H1 (cell line): ENCODE measurements around the gene SMIM7. TPM values are rescaled to one million over a fixed set of nuclear protein-coding genes. Genes with fewer than 3 reads are reported as not detected.

ENCODE experiments used
- CTCF ChIA-PET: fragments of 300-600 bp; sonication (Branson Sonifier 250); formaldehyde crosslinking; loops from one replicate; lab custom pipeline; 2021; ENCODE audit not compliant: partially characterized antibody; lab: Charles Lee
- POLR2A ChIA-PET: fragments of 300-600 bp; sonication (Branson Sonifier 250); formaldehyde crosslinking; loops from one replicate; lab custom pipeline; 2021; ENCODE audit warnings: inconsistent platforms; ENCODE audit not compliant: partially characterized antibody; lab: Charles Lee
- DNase-seq, 2 experiments: peaks; one replicate each; pipeline versions ENCODE4 v3.0.0 to v3.0.0-alpha.2; 2010 to 2022; ENCODE audit warnings: low spot score in 2 of 2, low read depth in 1 of 2, mixed read lengths in 1 of 2
- FAIRE-seq: peaks from 2 replicates; lab custom pipeline; 2011; peaks lifted over from hg19 to GRCh38; lab: Jason Lieb, UNC
- H2AFZ ChIP-seq: 2 replicates; pipeline ENCODE4 v1.8.1; 2012; ENCODE audit warnings: low read length, inconsistent platforms
- H2AK5ac ChIP-seq: 2 replicates; pipeline ENCODE4 v1.6.1; 2013; ENCODE audit warnings: low read depth, low read length
- H2BK120ac ChIP-seq: replicated peaks from 2 replicates; pipeline ENCODE3; 2013; ENCODE audit warnings: low read depth, low read length, inconsistent platforms
- H2BK12ac ChIP-seq: 2 replicates; pipeline ENCODE4 v1.6.1; 2013; ENCODE audit warnings: low read depth, low read length
- H2BK15ac ChIP-seq: 2 replicates; pipeline ENCODE4 v1.6.1; 2013; ENCODE audit warnings: low read length
- H2BK20ac ChIP-seq: 2 replicates; pipeline ENCODE4 v1.6.1; 2013; ENCODE audit warnings: low read length
- H2BK5ac ChIP-seq: 2 replicates; pipeline ENCODE4 v1.6.1; 2013; ENCODE audit warnings: low read depth, low read length
- H3K14ac ChIP-seq: 2 replicates; pipeline ENCODE4 v1.6.1; 2013; ENCODE audit warnings: inconsistent platforms; ENCODE audit not compliant: insufficient read length
- H3K18ac ChIP-seq: 2 replicates; pipeline ENCODE4 v1.6.1; 2013; ENCODE audit warnings: low read length; ENCODE audit errors: extremely low read depth
- H3K23ac ChIP-seq: 2 replicates; pipeline ENCODE4 v1.6.1; 2013; ENCODE audit warnings: inconsistent platforms; ENCODE audit not compliant: insufficient read length
- H3K23me2 ChIP-seq: 2 replicates; pipeline ENCODE4 v1.6.1; 2013; ENCODE audit warnings: low read depth, low read length
- H3K27ac ChIP-seq: 2 replicates; pipeline ENCODE4 v1.6.1; 2011; ENCODE audit warnings: low read depth, low read length, inconsistent platforms
- H3K27me3 ChIP-seq, 4 experiments: replicated peaks in 1 of 4; 1 replicate in 1 of 4; 2 replicates in 3 of 4; pipeline versions ENCODE4 v1.6.1 to v1.8.1; 2011 to 2013; ENCODE audit warnings: low read length in 3 of 4, mild to moderate bottlenecking in 3 of 4, inconsistent platforms in 2 of 4, mixed read lengths in 2 of 4, moderate library complexity in 1 of 4; ENCODE audit not compliant: control insufficient read depth in 3 of 4, insufficient read depth in 3 of 4; ENCODE audit errors: extremely low read depth in 1 of 4
- H3K36me3 ChIP-seq, 4 experiments: 2 replicates each; pipeline versions ENCODE4 v1.6.1 to v1.8.1; 2011 to 2013; ENCODE audit warnings: mild to moderate bottlenecking in 4 of 4, low read length in 3 of 4, moderate library complexity in 2 of 4, control low read depth in 1 of 4, inconsistent platforms in 1 of 4; ENCODE audit not compliant: insufficient read depth in 4 of 4, control insufficient read depth in 2 of 4
- H3K4ac ChIP-seq: replicated peaks from 2 replicates; pipeline ENCODE3; 2013; ENCODE audit warnings: low read length, low read depth, mixed read lengths, inconsistent platforms; ENCODE audit not compliant: insufficient read length
- H3K4me1 ChIP-seq, 4 experiments: replicated peaks in 1 of 4; 1 replicate in 1 of 4; 2 replicates in 3 of 4; pipeline versions ENCODE4 v1.6.1 to v1.8.1; 2011 to 2013; ENCODE audit warnings: low read length in 3 of 4, inconsistent platforms in 2 of 4, mixed read lengths in 1 of 4; ENCODE audit not compliant: insufficient read depth in 4 of 4, control insufficient read depth in 3 of 4
- H3K4me2 ChIP-seq, 2 experiments: 2 replicates each; pipeline versions ENCODE4 v1.6.1 to v1.8.1; 2011 to 2013; ENCODE audit warnings: low read depth in 2 of 2, low read length in 2 of 2, control low read depth in 1 of 2, inconsistent platforms in 1 of 2, mild to moderate bottlenecking in 1 of 2; ENCODE audit not compliant: insufficient read depth in 1 of 2
- H3K4me3 ChIP-seq, 4 experiments: fragments of 200-600, 300-600 bp in 1 of 4; sonication (generic), shearing (Covaris generic), sonication (Bioruptor Twin) in 1 of 4; 2 replicates each; pipeline versions ENCODE4 v1.5.1 to v1.8.1; 2011 to 2016; ENCODE audit warnings: low read length in 4 of 4, low read depth in 3 of 4, control low read depth in 2 of 4, inconsistent platforms in 2 of 4, mild to moderate bottlenecking in 2 of 4, mixed read lengths in 1 of 4, moderate library complexity in 1 of 4; ENCODE audit not compliant: insufficient read depth in 2 of 4; ENCODE audit errors: extremely low read depth in 1 of 4
- H3K56ac ChIP-seq: replicated peaks from 2 replicates; pipeline ENCODE3; 2013; ENCODE audit warnings: low read depth, mild to moderate bottlenecking, mixed read lengths, low read length, inconsistent platforms; ENCODE audit not compliant: insufficient read length
- H3K79me1 ChIP-seq: 2 replicates; pipeline ENCODE4 v1.6.1; 2013; ENCODE audit warnings: low read depth, low read length, control low read depth
- H3K79me2 ChIP-seq, 2 experiments: 2 replicates each; pipeline versions ENCODE4 v1.6.1 to v1.8.1; 2012 to 2013; ENCODE audit warnings: low read length in 2 of 2, mild to moderate bottlenecking in 2 of 2, inconsistent platforms in 1 of 2; ENCODE audit not compliant: insufficient read depth in 2 of 2, control insufficient read depth in 1 of 2
- H3K9ac ChIP-seq, 4 experiments: replicated peaks in 1 of 4; 1 replicate in 1 of 4; 2 replicates in 3 of 4; pipeline versions ENCODE4 v1.6.1 to v1.8.1; 2011 to 2013; ENCODE audit warnings: low read depth in 3 of 4, low read length in 3 of 4, control low read depth in 2 of 4, mild to moderate bottlenecking in 2 of 4, moderate library complexity in 2 of 4, inconsistent platforms in 1 of 4; ENCODE audit errors: extremely low read depth in 1 of 4
- H3K9me3 ChIP-seq, 2 experiments: 2 replicates each; pipeline versions ENCODE4 v1.6.1 to v1.8.1; 2012 to 2013; ENCODE audit warnings: mild to moderate bottlenecking in 2 of 2, moderate library complexity in 2 of 2, control low read depth in 1 of 2, inconsistent platforms in 1 of 2, low read depth in 1 of 2, low read length in 1 of 2, mixed read lengths in 1 of 2; ENCODE audit not compliant: insufficient read depth in 2 of 2
- H4K20me1 ChIP-seq, 2 experiments: replicated peaks in 1 of 2; 2 replicates each; pipeline versions ENCODE3 to v1.8.1; 2011 to 2013; ENCODE audit warnings: inconsistent platforms in 2 of 2, low read length in 2 of 2, mild to moderate bottlenecking in 1 of 2; ENCODE audit not compliant: insufficient read depth in 2 of 2, control insufficient read depth in 1 of 2
- H4K5ac ChIP-seq: 2 replicates; pipeline ENCODE4 v1.6.1; 2013; ENCODE audit warnings: low read length, low read depth, mixed read lengths, inconsistent platforms; ENCODE audit not compliant: insufficient read length
- H4K8ac ChIP-seq: 2 replicates; pipeline ENCODE4 v1.8.0; 2013; ENCODE audit warnings: mild to moderate bottlenecking, moderate library complexity, low read length, inconsistent platforms; ENCODE audit not compliant: insufficient read depth; ENCODE audit errors: extremely low read depth
- H4K91ac ChIP-seq: replicated peaks from 2 replicates; pipeline ENCODE3; 2013; ENCODE audit warnings: low read length, mixed read lengths, inconsistent platforms; ENCODE audit not compliant: insufficient read length
- CBX8 ChIP-seq: fragments of 300-800, 300-1000 bp; sonication (generic); IDR thresholded peaks from 2 replicates; pipeline ENCODE4 v1.7.1; 2016; ENCODE audit warnings: low read depth, low read length, borderline replicate concordance
- CHD1 ChIP-seq: IDR thresholded peaks from 2 replicates; pipeline ENCODE4 v1.6.1; 2012; ENCODE audit warnings: low read depth, low read length, improper control_type of control experiment
- RAD21 ChIP-seq, 2 experiments: IDR thresholded peaks in 1 of 2; conservative IDR thresholded peaks in 1 of 2; 2 replicates each; pipeline ENCODE4 v1.6.1; 2011; ENCODE audit warnings: low read depth in 2 of 2, low read length in 2 of 2, improper control_type of control experiment in 1 of 2, inconsistent platforms in 1 of 2, mild to moderate bottlenecking in 1 of 2, moderate library complexity in 1 of 2
- RXRA ChIP-seq: IDR thresholded peaks from 2 replicates; pipeline ENCODE4 v1.6.1; 2011; ENCODE audit warnings: low read depth, mild to moderate bottlenecking, low read length, moderate library complexity; ENCODE audit not compliant: insufficient read depth
- SAP30 ChIP-seq: fragments of 300-600 bp; sonication (generic); IDR thresholded peaks from 2 replicates; pipeline ENCODE4 v1.7.1; 2012; ENCODE audit warnings: low read length, moderate library complexity, mild to moderate bottlenecking, inconsistent platforms; ENCODE audit not compliant: insufficient read depth, insufficient replicate concordance
- SP4 ChIP-seq: IDR thresholded peaks from 2 replicates; pipeline ENCODE4 v1.6.1; 2012; ENCODE audit warnings: low read length, inconsistent platforms
- TAF1 ChIP-seq: IDR thresholded peaks from 2 replicates; pipeline ENCODE4 v1.6.1; 2011; ENCODE audit warnings: mild to moderate bottlenecking, low read depth, low read length
- ZNF274 ChIP-seq: IDR thresholded peaks from 2 replicates; pipeline ENCODE4 v1.7.0; 2012; ENCODE audit warnings: low read length, borderline replicate concordance; ENCODE audit errors: extremely low read depth
- polyA plus RNA-seq, 7 experiments: library from polyadenylated mRNA; depleted of rRNA in 3 of 7; stranded (reverse) in 5 of 7; unstranded in 2 of 7; fragments of >200 nt in 5 of 7; fragments of 200-250 nt in 2 of 7; gene quantifications; 1 replicate in 5 of 7; 2 replicates in 1 of 7; 4 replicates in 1 of 7; pipeline versions ENCODE4 v1.2.1 to v1.2.3, GENCODE V29; 2011 to 2013; ENCODE audit warnings: missing spikeins in 2 of 7, mixed read lengths in 2 of 7
- total RNA-seq: library from RNA; stranded (reverse); fragmentation: NEBNext Ultra II Directional; extraction: Animal tissue kit (Norgen Biotek cat#: 25700); gene quantifications from 2 replicates; pipeline ENCODE4 v1.2.1, GENCODE V29; 2021
- TF ChIP-seq, protein P1 (sequence below): IDR thresholded peaks from 2 replicates; pipeline ENCODE4 v1.6.1; 2012; ENCODE audit warnings: inconsistent platforms

SMIM7 gene
- total and polyA plus RNA-seq, 2 of the 8 experiments (the other 6 are each of a cell fraction or from before 2014, with no cell fraction given) = 55.5 to 67.5 TPM

DNA sequence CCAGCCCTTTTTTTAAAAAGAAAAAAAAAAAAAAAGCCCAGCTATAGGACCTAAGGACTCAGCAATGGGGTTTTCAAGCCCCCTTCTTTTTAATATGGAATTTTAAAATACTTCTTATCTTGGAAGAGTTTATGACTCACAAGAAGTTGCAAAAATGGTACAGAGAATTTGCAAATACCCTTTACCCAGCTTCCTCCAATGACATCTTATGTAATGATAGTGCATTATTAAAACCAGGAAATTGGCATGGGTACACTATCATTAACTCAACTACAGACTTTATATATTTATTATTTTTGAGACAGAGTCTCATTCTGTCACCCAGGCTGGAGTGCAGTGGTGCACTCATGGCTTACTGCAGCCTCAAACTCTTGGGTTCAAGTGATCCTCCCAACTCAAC lies 17.1 kb upstream of the SMIM7 start:
- Histone ChIP-seq H3K27ac (no peak overlapping the region), H2BK120ac (no peak overlapping the region), H4K20me1 (no peaks in the 10 kb centered on the region), H2BK15ac (no peak overlapping the region), H3K14ac (no peak overlapping the region), H2BK20ac (no peak overlapping the region), H3K23me2 (no peaks in the 10 kb centered on the region; the same call in 1 of the 2 replicates), H3K36me3 (peaks cover 0 to 15% (median 6%) of the 10 kb centered on the region in 4 experiments; a peak in 4 of 8 replicates), H3K79me2 (no peaks in the 10 kb centered on the region), H3K23ac (no peak overlapping the region), H4K8ac (no peak overlapping the region), H3K4ac (no peak overlapping the region), H3K18ac (no peak overlapping the region), H3K9me3 (no peaks in the 10 kb centered on the region), H2AFZ (no peak overlapping the region), H2AK5ac (no peak overlapping the region), H3K27me3 (no peaks in the 10 kb centered on the region), H3K4me3 (no peak overlapping the region), H2BK5ac (no peak overlapping the region), H3K56ac (no peak overlapping the region), H2BK12ac (no peak overlapping the region), H3K4me2 (no peak overlapping the region), H3K9ac (no peak overlapping the region), H3K4me1 (no peaks in the 10 kb centered on the region), H3K79me1 (no peaks in the 10 kb centered on the region), H4K91ac (no peak overlapping the region), H4K5ac (no peak overlapping the region)
- POLR2A ChIA-PET = interaction anchor here (0.6 to 0.8 kb wide), 2 partner anchors 14 to 41 kb away, joined by 3 to 6 read pairs; no protein-coding TSS in a partner anchor
- TF ChIP-seq CBX8 = no peak
- no peak for TF ChIP-seq RXRA
- TF ChIP-seq, protein P1, sequence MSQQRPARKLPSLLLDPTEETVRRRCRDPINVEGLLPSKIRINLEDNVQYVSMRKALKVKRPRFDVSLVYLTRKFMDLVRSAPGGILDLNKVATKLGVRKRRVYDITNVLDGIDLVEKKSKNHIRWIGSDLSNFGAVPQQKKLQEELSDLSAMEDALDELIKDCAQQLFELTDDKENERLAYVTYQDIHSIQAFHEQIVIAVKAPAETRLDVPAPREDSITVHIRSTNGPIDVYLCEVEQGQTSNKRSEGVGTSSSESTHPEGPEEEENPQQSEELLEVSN = no peak
- TF ChIP-seq SP4 = no peak
- no peak for TF ChIP-seq ZNF274
- TF ChIP-seq SAP30 = no peak
- no peak for TF ChIP-seq TAF1
- TF ChIP-seq RAD21 (IDR thresholded peaks at IDR 0.05 in 1 of 2, conservative IDR thresholded peaks at IDR 0.05 in 1 of 2; ENCODE audit: low read depth in 2 of 2, low read length in 2 of 2) = no peak
- no peak for TF ChIP-seq CHD1
- no peak for DNase-seq
- no peak for FAIRE-seq
- CTCF ChIA-PET = interaction anchor here (1.6 kb wide), 1 partner anchor 38 kb away, joined by 3 read pairs; no protein-coding TSS in a partner anchor
